Muscle of leg (tissue), 11 donors: ENCODE results near the gene CT45A10. TPM values are rescaled to one million over a fixed set of nuclear protein-coding genes. Genes with fewer than 3 reads are reported as not detected.
"Not testable (repeated sequence)": the region's sequence is repeated elsewhere in the genome, so short reads cannot be mapped to it uniquely, and the experiment has no call there.

Experiments
- DNase-seq: peaks from one replicate; pipeline ENCODE4 v3.0.0; 2013
- H3K27ac ChIP-seq: one replicate; pipeline ENCODE4 v1.5.1; 2013; ENCODE audit warnings: mild to moderate bottlenecking, low read length, control low read depth
- H3K27me3 ChIP-seq: one replicate; pipeline ENCODE4 v1.6.1; 2013; ENCODE audit warnings: low read length; ENCODE audit not compliant: control insufficient read depth, insufficient read depth
- H3K36me3 ChIP-seq: one replicate; pipeline ENCODE4 v1.6.1; 2013; ENCODE audit warnings: low read length; ENCODE audit not compliant: control insufficient read depth, insufficient read depth
- H3K4me1 ChIP-seq: one replicate; pipeline ENCODE4 v1.6.1; 2013; ENCODE audit warnings: low read length; ENCODE audit not compliant: control insufficient read depth, insufficient read depth
- H3K4me3 ChIP-seq: one replicate; pipeline ENCODE4 v1.5.1; 2013; ENCODE audit warnings: low read length, control low read depth
- H3K9me3 ChIP-seq: replicated peaks from 2 replicates; pipeline ENCODE4 v1.6.1; 2013; ENCODE audit warnings: low read depth, low read length; ENCODE audit not compliant: control insufficient read depth
- WGBS: methylation state at CpG from one replicate; pipeline ENCODE4 v1.1.5; 2013; ENCODE audit warnings: missing lambda C conversion rate; ENCODE audit not compliant: insufficient coverage; 5-methylcytosine and 5-hydroxymethylcytosine counted together
- polyA plus RNA-seq, 8 donors: library from polyadenylated mRNA; unstranded; fragments of 120-200 nt; gene quantifications; one replicate each; pipeline versions ENCODE4 v1.2.1 to v1.2.3, GENCODE V29; 2013; ENCODE audit warnings: inconsistent platforms in 1 of 8, low replicate concordance in 1 of 8; ENCODE audit not compliant: insufficient read length in 8 of 8, insufficient read depth in 1 of 8
- total RNA-seq: library from RNA; stranded (reverse); fragments of 120-200 nt; gene quantifications from one replicate; pipeline ENCODE4 v1.2.4, GENCODE V29; 2013

CT45A10 gene
- total and polyA plus RNA-seq, 9 donors: not detected

DNA sequence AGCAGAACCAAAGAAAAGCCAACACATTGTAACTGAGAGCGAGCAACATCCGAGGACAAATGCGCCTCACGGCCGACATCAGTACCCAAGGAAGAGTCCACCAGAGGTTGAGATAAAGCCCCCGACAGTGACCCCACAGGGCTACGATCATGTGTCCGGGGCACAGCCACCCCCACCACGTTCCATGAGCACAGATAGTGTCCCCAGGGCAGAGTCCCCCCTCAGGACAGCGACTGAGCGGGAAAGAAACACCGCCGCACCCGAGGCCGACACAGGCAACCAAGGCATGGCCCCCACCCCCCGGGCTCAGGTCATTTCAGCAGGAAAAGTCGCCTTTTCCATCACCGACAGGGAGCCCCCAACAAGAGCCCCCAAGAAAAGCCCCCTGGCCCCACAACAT, 5.0 kb downstream of the CT45A10 start:
- not testable (repeated sequence) for H3K4me3 ChIP-seq, H3K27me3 ChIP-seq, H3K9me3 ChIP-seq, H3K4me1 ChIP-seq, H3K36me3 ChIP-seq, DNase-seq, H3K27ac ChIP-seq
- WGBS: 78% methylated on average over 3 of the region's 18 CpGs

- H3K36me3 ChIP-seq, H3K27ac ChIP-seq, H3K4me3 ChIP-seq, DNase-seq, H3K9me3 ChIP-seq, H3K27me3 ChIP-seq, H3K4me1 ChIP-seq: not testable (repeated sequence)
- no CpG with 5 or more reads among the region's 5 CpGs for WGBS
Measured at GRCh38 chrX:135882741-135883140, 10.5 kb downstream of the CT45A10 start.

- H3K27me3 ChIP-seq, H3K4me1 ChIP-seq, DNase-seq, H3K27ac ChIP-seq, H3K36me3 ChIP-seq, H3K4me3 ChIP-seq, H3K9me3 ChIP-seq: not testable (repeated sequence)
- WGBS: no CpG with 5 or more reads among the region's 17 CpGs
Measured at GRCh38 chrX:135871712-135872111, 21.5 kb downstream of the CT45A10 start, which contains the start of gene CT45A9. Gene CT45A9, minus strand, starts transcription at chrX:135871812. Its CDS starts 3,751 bp downstream, at chrX:135868061.

GRCh38 chrX:135854438-135854837, 38.8 kb downstream of the CT45A10 start, which contains the start of gene CT45A8:
Gene CT45A8, minus strand, starts transcription at chrX:135854538. Its CDS starts 3,755 bp downstream, at chrX:135850783.
- H3K9me3 ChIP-seq, DNase-seq, H3K4me1 ChIP-seq, H3K27me3 ChIP-seq, H3K4me3 ChIP-seq, H3K27ac ChIP-seq, H3K36me3 ChIP-seq: not testable (repeated sequence)
- no CpG with 5 or more reads among the region's 17 CpGs for WGBS

DNA sequence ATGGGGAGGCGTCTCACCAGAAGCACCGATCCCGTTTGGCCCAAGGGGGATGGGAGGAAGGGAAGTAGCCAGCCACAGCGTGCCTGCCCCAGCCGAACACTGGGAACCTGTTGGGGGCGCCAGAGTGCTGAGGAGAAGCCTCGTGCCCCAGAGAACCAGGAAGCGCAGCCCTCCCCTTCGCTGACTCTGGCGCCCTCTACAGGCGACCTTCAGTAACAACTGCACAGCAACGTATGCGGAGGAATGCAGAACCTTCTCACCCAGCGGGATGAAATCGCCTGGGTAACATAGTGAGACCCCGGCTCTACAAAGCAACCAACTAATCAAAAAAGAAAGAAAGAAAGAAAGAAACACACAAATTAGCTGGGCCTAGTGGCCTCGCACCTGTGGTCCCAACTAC, 56.1 kb downstream of the CT45A10 start, which contains the start of gene CT45A7:
Gene CT45A7, minus strand, starts transcription at position 101 of the 400 bp plus-strand sequence. CDS start 3,747 bp downstream, outside the sequence.
- WGBS: no CpG with 5 or more reads among the region's 17 CpGs
- not testable (repeated sequence) for H3K27ac ChIP-seq, DNase-seq, H3K4me3 ChIP-seq, H3K9me3 ChIP-seq, H3K27me3 ChIP-seq, H3K4me1 ChIP-seq, H3K36me3 ChIP-seq

Other genes starting within 250 kb of the CT45A10 start
- gene CT45A1, start 179.8 kb downstream of the CT45A10 start, total RNA-seq: 0.13 TPM
- under 1 TPM in 4 of 8 donors, not detected in 4; 0.14 to 0.36 (median 0.31) TPM for gene CT45A1, start 179.8 kb downstream of the CT45A10 start, polyA plus RNA-seq
- gene CT45A3, start 125.3 kb downstream of the CT45A10 start, total RNA-seq: not detected
- under 1 TPM in 4 of 8 donors, not detected in 4; 0.18 to 0.38 (median 0.24) TPM for gene CT45A3, start 125.3 kb downstream of the CT45A10 start, polyA plus RNA-seq
- 0.09 TPM for gene CT45A5, start 107.9 kb downstream of the CT45A10 start, total RNA-seq
- 1 to 10 TPM in 1 of 8 donors, under 1 TPM in 3, not detected in 4; 0.26 to 1.6 (median 0.43) TPM for gene CT45A5, start 107.9 kb downstream of the CT45A10 start, polyA plus RNA-seq
- gene CT45A6, start 90.7 kb downstream of the CT45A10 start, total RNA-seq: not detected
- gene CT45A6, start 90.7 kb downstream of the CT45A10 start, polyA plus RNA-seq: under 1 TPM in 2 of 8 donors, not detected in 6; 0.57 to 0.78 TPM
- not detected for gene CT45A2, start 73.4 kb downstream of the CT45A10 start, total RNA-seq
- gene CT45A2, start 73.4 kb downstream of the CT45A10 start, polyA plus RNA-seq: under 1 TPM in 1 of 8 donors, not detected in 7; 0.17 TPM
- not detected for gene CT45A7, start 56.2 kb downstream of the CT45A10 start, total RNA-seq
- under 1 TPM in 2 of 8 donors, not detected in 6; 0.44 TPM for gene CT45A7, start 56.2 kb downstream of the CT45A10 start, polyA plus RNA-seq
- gene CT45A8, start 38.9 kb downstream of the CT45A10 start, total RNA-seq: not detected
- not detected for gene CT45A8, start 38.9 kb downstream of the CT45A10 start, polyA plus RNA-seq
- gene CT45A9, start 21.6 kb downstream of the CT45A10 start, total RNA-seq: not detected
- not detected for gene CT45A9, start 21.6 kb downstream of the CT45A10 start, polyA plus RNA-seq
- not detected for gene SAGE1, start 272 bp upstream of the CT45A10 start, total RNA-seq
- not detected for gene SAGE1, start 272 bp upstream of the CT45A10 start, polyA plus RNA-seq
- 13.1 TPM for gene MMGT1, start 80.5 kb upstream of the CT45A10 start, total RNA-seq
- gene MMGT1, start 80.5 kb upstream of the CT45A10 start, polyA plus RNA-seq: 10 to 100 TPM; 15.4 to 21.9 (median 16.7) TPM
- gene SLC9A6, start 92.0 kb upstream of the CT45A10 start, total RNA-seq: 7.7 TPM
- gene SLC9A6, start 92.0 kb upstream of the CT45A10 start, polyA plus RNA-seq: 1 to 10 TPM; 6.6 to 8.9 (median 7.0) TPM